Urothelium cell line (cell line): Measurements from ENCODE around the gene VSIG2.

Experiments
- DNase-seq: peaks from one replicate; pipeline ENCODE4 v3.0.0; 2011; ENCODE audit warnings: low spot score, mixed read lengths
- FAIRE-seq: peaks from 2 replicates; lab custom pipeline; 2011; peaks lifted over from hg19 to GRCh38; lab: Jason Lieb, UNC

Gene VSIG2

GRCh38 chr11:124748481-124749343, 3.3 kb downstream of the VSIG2 start:
- no peak for DNase-seq
- FAIRE-seq, result no peak

DNA sequence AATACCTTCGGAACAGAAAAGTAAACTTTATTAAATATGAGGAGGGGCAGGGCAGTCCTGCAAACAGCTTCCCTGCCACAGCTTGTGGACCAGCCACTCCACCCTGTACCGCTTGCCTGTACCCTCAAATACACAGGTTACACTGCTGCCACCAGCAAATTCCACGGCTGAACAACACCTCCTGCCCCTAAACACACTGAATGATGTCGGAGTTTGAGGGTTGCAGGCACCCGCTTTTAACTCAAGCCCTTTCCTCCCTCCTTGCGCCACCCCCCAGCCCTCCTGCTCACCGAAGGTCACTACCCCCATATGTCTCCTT, 4.0 kb downstream of the VSIG2 start:
- no peak for FAIRE-seq
- DNase-seq, result no peak

- FAIRE-seq, result no peak
- DNase-seq, result no peak
Measured at GRCh38 chr11:124747406-124748099, 4.5 kb downstream of the VSIG2 start.

DNA sequence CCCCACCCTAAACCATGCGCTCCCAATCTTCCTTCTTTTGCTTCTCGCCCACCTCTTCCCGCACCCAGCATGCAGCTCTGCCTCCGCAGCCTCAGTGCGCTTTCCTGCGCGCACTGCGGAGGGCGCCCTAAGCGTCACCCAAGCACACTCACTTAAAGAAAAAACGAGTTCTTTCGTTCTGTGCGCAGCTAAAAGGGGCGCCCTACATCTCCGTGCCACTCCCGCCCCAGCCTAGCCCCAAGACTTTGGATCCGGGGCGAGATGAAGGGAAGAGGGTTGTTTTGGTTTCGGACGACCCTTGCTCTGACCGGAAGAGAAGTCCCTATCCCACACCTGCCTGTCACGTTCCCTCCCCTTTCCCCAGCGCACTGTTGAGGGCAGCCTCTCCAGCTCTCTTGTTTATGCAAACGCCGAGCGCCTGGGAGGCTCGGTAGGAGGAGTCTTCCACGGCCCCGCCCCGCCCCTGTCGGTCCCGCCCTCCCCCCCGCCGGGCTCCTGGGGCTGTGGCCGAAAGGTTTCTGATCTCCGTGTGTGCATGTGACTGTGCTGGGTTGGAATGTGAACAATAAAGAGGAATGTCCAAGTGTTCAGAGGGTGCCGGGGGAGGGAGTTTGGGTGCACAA, 5.3 kb downstream of the VSIG2 start:
- DNase-seq, result peak; percentile 76
- no peak for FAIRE-seq

- FAIRE-seq, result no peak
Measured at GRCh38 chr11:124745835-124746620, 6.0 kb downstream of the VSIG2 start.

GRCh38 chr11:124745270-124745834, 6.7 kb downstream of the VSIG2 start:
- no peak for DNase-seq
- FAIRE-seq, result no peak

More at GRCh38 chr11:124745835-124746620, 6.0 kb downstream of the VSIG2 start:
- peak; percentile 33 for DNase-seq

DNA sequence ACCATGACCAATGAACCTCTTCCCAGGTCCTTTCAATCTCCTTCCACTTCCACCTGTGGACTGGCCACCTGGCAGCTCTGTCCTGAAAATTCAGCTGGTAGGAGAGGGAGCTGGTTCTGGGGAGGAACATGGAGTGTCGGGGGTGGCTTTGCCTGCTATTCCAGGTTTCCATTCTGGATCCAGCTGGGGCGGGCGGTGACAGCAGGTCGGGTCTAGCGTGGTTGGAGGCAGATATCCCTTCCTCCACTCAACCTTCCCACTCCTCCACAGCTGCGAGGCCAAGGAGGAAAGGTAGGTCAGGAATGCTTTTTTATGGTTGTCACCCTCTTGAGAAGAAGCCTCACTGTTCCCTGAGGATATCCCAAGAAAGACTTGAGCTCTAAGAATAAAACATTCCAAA, 9.0 kb downstream of the VSIG2 start:
- FAIRE-seq, result no peak
- DNase-seq, result no peak

- no peak for DNase-seq
- no peak for FAIRE-seq
Measured at GRCh38 chr11:124742555-124742954, 9.5 kb downstream of the VSIG2 start.

GRCh38 chr11:124740277-124740882, 11.7 kb downstream of the VSIG2 start:
- no peak for FAIRE-seq

DNA sequence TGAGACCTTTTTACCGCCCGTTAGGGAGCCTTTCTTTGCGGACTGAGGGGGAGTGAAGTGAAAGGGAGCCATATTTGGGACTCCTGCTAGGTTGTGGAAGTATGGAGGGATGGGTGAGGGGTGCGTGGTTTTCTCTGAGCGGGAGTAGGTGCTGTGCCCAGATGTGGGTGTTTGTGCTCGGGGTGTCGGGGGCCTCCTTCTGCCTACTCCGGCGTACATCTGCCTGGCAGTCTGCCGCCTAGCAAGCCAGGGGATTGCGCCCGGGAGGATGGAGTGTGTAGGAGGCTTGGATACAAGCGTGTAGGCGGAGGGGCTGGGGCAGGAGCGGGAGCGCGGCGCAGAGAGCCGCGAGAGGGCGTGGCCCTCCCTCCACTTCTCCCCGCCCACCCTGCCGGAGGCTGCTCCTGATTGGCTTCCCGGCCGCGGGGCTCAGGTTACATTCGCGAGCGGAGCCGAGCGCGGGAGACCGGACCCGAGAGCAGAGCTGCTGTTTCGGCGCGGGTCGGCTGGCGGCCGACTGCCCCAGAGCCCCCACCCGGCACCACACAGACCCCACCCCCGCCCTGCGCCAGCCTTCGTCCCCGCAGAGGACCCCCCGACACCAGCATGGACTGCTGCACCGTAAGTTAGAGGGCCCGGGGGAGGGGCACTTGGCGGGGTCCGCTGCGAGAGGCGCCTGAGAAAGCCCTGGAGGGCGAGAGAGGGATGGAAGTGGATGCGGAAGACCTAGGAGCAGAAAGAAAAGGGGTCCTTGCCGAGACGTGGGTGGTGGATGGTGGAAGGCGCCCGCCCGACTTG, 12.4 kb downstream of the VSIG2 start, which contains the start of gene NRGN:
NRGN (plus strand) TSS at position 464 of the 798 bp plus-strand sequence; CDS start at position 607, 143 bp downstream.
- FAIRE-seq, result no peak
- peak; percentile 79 for DNase-seq

More at GRCh38 chr11:124740277-124740882, 11.7 kb downstream of the VSIG2 start:
- peak; percentile 26 for DNase-seq

GRCh38 chr11:124738713-124739478, 13.2 kb downstream of the VSIG2 start:
- FAIRE-seq, result no peak
- DNase-seq, result no peak

GRCh38 chr11:124737638-124738305, 14.3 kb downstream of the VSIG2 start:
- no peak for DNase-seq
- FAIRE-seq, result no peak

- no peak for DNase-seq
- FAIRE-seq, result no peak
Measured at GRCh38 chr11:124736736-124737135, 15.3 kb downstream of the VSIG2 start.

- DNase-seq (no peak), FAIRE-seq (no peak)
Measured at GRCh38 chr11:124732230-124732629, 19.8 kb downstream of the VSIG2 start.

DNA sequence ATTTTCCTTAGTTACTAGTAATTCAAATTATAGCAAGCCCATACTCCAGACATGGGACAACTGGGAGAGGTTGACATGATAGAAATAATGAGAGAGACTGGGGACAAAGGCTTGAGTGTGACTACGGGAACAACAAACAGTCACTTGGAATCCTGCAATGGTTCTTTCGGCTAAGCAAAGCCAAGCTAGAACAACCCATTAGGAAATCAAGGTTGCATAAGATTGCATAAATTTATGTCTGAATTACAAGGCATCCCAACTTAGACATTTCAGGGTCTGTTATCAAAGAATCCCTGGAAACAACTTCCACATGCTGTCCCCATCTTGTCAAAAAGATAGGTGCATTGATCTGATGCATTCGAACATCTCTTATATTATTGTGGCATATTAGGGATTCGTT, 22.5 kb downstream of the VSIG2 start:
- DNase-seq (no peak), FAIRE-seq (no peak)

DNA sequence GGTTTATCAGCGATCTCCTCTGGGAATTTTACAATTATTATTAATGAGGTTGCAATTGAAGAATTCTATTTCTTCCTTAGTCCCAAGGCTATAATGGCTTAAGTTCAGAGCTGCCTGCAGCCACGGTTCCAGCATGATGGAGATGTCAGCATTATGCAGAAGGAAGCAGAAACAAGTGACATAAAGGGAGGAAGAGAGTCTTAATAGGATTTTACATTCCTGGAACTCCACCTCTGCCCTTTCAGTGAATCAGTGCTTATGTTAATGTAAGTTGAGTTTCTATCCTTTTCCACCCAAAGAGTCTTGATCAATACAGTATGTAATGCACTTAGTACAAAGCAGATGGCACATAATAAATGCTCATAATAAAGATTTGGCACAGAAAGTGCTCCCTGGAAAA, 23.9 kb downstream of the VSIG2 start:
- no peak for DNase-seq
- no peak for FAIRE-seq

DNA sequence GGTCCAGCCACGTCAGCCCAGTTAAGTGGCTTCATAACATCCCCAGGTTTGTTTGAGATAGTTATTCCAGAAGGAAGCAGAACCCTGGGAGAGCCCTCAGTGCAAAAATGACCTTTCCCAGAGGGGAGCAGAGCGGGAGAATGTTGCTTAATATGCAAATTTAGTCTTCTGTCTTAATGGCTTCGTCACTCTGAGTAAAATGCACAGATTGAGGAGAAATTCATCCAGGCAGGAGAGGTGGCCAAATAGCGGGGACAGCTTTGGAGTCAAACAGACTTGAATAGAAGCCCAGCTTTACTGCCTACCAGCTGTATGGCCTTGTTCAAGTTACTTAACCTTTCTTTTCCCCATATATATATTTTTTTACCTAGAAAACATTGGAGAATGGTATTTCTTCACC, 24.6 kb downstream of the VSIG2 start:
- DNase-seq (no peak), FAIRE-seq (no peak)

DNA sequence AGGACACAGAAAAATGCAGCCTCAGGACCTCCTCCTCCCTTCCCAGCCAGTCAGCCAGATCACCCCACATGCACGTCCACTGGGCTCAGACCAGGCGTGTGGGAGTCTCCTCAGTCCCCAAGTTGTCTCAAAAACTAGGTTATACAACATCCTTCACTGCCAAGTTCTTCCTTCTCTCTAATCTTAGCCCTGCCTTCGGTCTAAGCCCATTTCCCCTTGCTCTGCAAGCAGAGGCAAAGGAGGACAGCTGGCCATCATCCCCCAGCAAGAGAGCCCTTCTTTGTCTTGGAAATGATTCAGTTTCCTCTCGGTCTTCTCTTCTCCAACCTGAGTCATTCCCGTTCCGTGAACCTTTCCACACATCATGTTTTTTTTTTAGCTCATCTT, 26.3 kb downstream of the VSIG2 start:
- FAIRE-seq, result no peak
- no peak for DNase-seq
